Mesendoderm (in vitro differentiated cells): Measurements from ENCODE around the gene HLTF.

Source experiments
- DNase-seq: peaks from one replicate; pipeline ENCODE4 v3.0.0; 2013
- H2AK5ac ChIP-seq: 2 replicates; pipeline ENCODE4 v1.6.1; 2013; ENCODE audit warnings: low read length, inconsistent platforms
- H2BK120ac ChIP-seq: 2 replicates; pipeline ENCODE4 v1.6.1; 2013; ENCODE audit warnings: low read depth, mild to moderate bottlenecking, low read length, moderate library complexity, mixed read lengths
- H2BK15ac ChIP-seq: replicated peaks from 2 replicates; pipeline ENCODE4 v1.6.1; 2013; ENCODE audit warnings: low read depth, mild to moderate bottlenecking, moderate library complexity
- H2BK5ac ChIP-seq: 2 replicates; pipeline ENCODE4 v1.6.1; 2013; ENCODE audit warnings: low read length, inconsistent platforms
- H3K18ac ChIP-seq: 2 replicates; pipeline ENCODE4 v1.6.1; 2013; ENCODE audit warnings: mild to moderate bottlenecking, low read length, mixed read lengths
- H3K23ac ChIP-seq: one replicate; pipeline ENCODE4 v1.6.1; 2013; ENCODE audit warnings: low read length
- H3K27ac ChIP-seq: 2 replicates; pipeline ENCODE4 v1.5.1; 2013; ENCODE audit warnings: low read depth, mild to moderate bottlenecking, inconsistent platforms, low read length, moderate library complexity
- H3K27me3 ChIP-seq: 2 replicates; pipeline ENCODE4 v1.6.1; 2013; ENCODE audit warnings: low read length, control low read depth, mild to moderate bottlenecking, inconsistent platforms; ENCODE audit not compliant: insufficient read depth, poor library complexity
- H3K36me3 ChIP-seq: 2 replicates; pipeline ENCODE4 v1.6.1; 2013; ENCODE audit warnings: low read length, inconsistent platforms; ENCODE audit not compliant: control insufficient read depth, insufficient read depth
- H3K4ac ChIP-seq: one replicate; pipeline ENCODE4 v1.6.1; 2013; ENCODE audit warnings: low read depth, mild to moderate bottlenecking, low read length, moderate library complexity
- H3K4me1 ChIP-seq: 2 replicates; pipeline ENCODE4 v1.6.1; 2013; ENCODE audit warnings: low read depth, low read length, inconsistent platforms; ENCODE audit not compliant: control insufficient read depth
- H3K4me2 ChIP-seq: 2 replicates; pipeline ENCODE4 v1.6.1; 2013; ENCODE audit warnings: low read length
- H3K4me3 ChIP-seq: 2 replicates; pipeline ENCODE4 v1.5.1; 2013; ENCODE audit warnings: mild to moderate bottlenecking, low read length
- H3K56ac ChIP-seq: one replicate; pipeline ENCODE4 v1.6.1; 2013; ENCODE audit warnings: low read length
- H3K79me1 ChIP-seq: 2 replicates; pipeline ENCODE4 v1.6.1; 2013; ENCODE audit warnings: low read length, inconsistent platforms
- H3K79me2 ChIP-seq: 2 replicates; pipeline ENCODE4 v1.6.1; 2013; ENCODE audit warnings: mild to moderate bottlenecking, low read length; ENCODE audit not compliant: control insufficient read depth, insufficient read depth
- H3K9ac ChIP-seq: 2 replicates; pipeline ENCODE4 v1.6.1; 2013; ENCODE audit warnings: low read length, inconsistent platforms
- H4K5ac ChIP-seq: one replicate; pipeline ENCODE4 v1.6.1; 2013; ENCODE audit warnings: low read length
- H4K8ac ChIP-seq: one replicate; pipeline ENCODE4 v1.6.1; 2013; ENCODE audit warnings: low read depth, mild to moderate bottlenecking, control low read depth, low read length, moderate library complexity
- WGBS: extraction: QIAGEN DNeasy Blood & Tissue Kit; methylation state at CpG from one replicate; pipeline ENCODE4 v1.1.7; 2013; ENCODE audit warnings: low lambda C conversion rate, missing lambda C conversion rate; ENCODE audit not compliant: insufficient coverage; ENCODE audit errors: extremely low coverage; 5-methylcytosine and 5-hydroxymethylcytosine counted together

The HLTF gene

GRCh38 chr3:149001727-149002126 is 84.6 kb downstream of the HLTF start:
- Histone ChIP-seq H3K4me2 (no peak overlapping the region), H2BK5ac (no peak overlapping the region), H3K79me1 (no peaks in the 10 kb centered on the region), H3K4ac (no peak overlapping the region), H3K18ac (no peak overlapping the region), H2BK120ac (no peak overlapping the region), H3K27ac (no peak overlapping the region), H3K56ac (no peak overlapping the region), H2BK15ac (no peak overlapping the region), H3K79me2 (no peaks in the 10 kb centered on the region), H3K9ac (no peak overlapping the region), H2AK5ac (no peak overlapping the region), H3K4me3 (no peak overlapping the region), H3K4me1 (peaks cover 6% of the 10 kb centered on the region), H4K5ac (no peak overlapping the region), H3K36me3 (no peaks in the 10 kb centered on the region), H3K27me3 (no peaks in the 10 kb centered on the region), H4K8ac (no peak overlapping the region), H3K23ac (no peak overlapping the region)
- WGBS = no CpG with 5 or more reads among the region's 3 CpGs
- DNase-seq = no peak

DNA sequence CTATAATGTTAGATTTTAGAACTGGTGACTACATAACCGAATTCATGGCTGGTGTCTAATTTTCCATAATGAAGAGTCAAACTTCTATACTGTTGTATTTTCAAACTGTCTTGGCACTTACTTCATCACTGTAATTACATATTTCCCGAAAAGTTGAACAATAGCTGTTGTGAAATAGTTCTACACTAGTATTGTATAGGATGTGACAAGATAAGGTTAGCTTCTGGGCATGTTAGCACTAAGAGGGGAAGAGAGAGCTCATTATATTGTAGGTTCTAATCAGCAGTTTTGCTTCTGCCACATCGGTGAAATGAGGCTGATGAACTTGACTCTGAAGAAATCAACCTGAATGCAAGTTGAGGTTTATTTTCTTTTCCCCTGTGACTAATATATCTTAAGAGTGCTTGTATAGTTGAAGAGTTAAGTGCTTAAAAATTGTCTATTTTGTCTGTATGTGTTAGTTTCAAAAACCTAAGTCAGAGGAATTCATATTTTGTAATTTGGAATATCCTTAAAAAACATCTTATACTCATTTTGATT is 86.1 kb downstream of the HLTF start:
- no peak overlapping the region for H3K23ac ChIP-seq
- no peaks in the 10 kb centered on the region for H3K27me3 ChIP-seq
- H3K79me1 ChIP-seq = no peaks in the 10 kb centered on the region
- no peaks in the 10 kb centered on the region for H3K79me2 ChIP-seq
- H3K4me2 ChIP-seq = no peak overlapping the region
- H2BK15ac ChIP-seq = no peak overlapping the region
- no CpG with 5 or more reads among the region's 3 CpGs for WGBS
- H4K5ac ChIP-seq = no peak overlapping the region
- no peak overlapping the region for H3K56ac ChIP-seq
- no peak overlapping the region for H3K9ac ChIP-seq
- H2AK5ac ChIP-seq = no peak overlapping the region
- no peak overlapping the region for H3K18ac ChIP-seq
- no peaks in the 10 kb centered on the region for H3K36me3 ChIP-seq
- H4K8ac ChIP-seq = no peak overlapping the region
- no peak overlapping the region for H3K4ac ChIP-seq
- no peak overlapping the region for H2BK120ac ChIP-seq
- H2BK5ac ChIP-seq = no peak overlapping the region
- peaks cover 6% of the 10 kb centered on the region for H3K4me1 ChIP-seq
- no peak for DNase-seq
- H3K4me3 ChIP-seq = no peak overlapping the region
- no peak overlapping the region for H3K27ac ChIP-seq

DNA sequence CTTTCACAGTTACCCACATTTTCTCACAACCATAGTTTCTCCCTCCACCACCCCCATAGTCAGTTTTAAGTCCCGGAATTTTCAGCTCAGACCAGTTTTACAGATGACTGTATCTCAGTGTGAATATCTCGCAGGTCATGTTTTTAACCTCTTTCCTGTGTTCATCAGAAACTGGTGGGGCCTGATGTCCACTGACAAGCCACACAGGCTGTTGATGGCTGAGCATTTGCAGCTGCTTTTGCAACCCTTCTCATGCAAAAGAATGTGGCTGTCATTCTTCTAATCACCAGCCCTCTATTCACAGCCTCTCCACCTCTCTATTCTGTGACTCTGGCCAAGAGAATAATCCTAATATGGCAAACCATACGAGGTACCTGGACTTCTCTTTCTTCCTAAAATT is 86.5 kb downstream of the HLTF start:
- H3K79me1 ChIP-seq = no peaks in the 10 kb centered on the region
- H3K27ac ChIP-seq = no peak overlapping the region
- H2BK120ac ChIP-seq = no peak overlapping the region
- H2BK5ac ChIP-seq = no peak overlapping the region
- H3K9ac ChIP-seq = no peak overlapping the region
- H2BK15ac ChIP-seq = no peak overlapping the region
- no peak for DNase-seq
- no peak overlapping the region for H3K4me3 ChIP-seq
- no peak overlapping the region for H3K18ac ChIP-seq
- H2AK5ac ChIP-seq = no peak overlapping the region
- H3K4ac ChIP-seq = no peak overlapping the region
- H3K79me2 ChIP-seq = no peaks in the 10 kb centered on the region
- H3K56ac ChIP-seq = no peak overlapping the region
- no peaks in the 10 kb centered on the region for H3K27me3 ChIP-seq
- H3K23ac ChIP-seq = no peak overlapping the region
- peaks cover 6% of the 10 kb centered on the region for H3K4me1 ChIP-seq
- H4K5ac ChIP-seq = no peak overlapping the region
- no peaks in the 10 kb centered on the region for H3K36me3 ChIP-seq
- no peak overlapping the region for H4K8ac ChIP-seq
- no peak overlapping the region for H3K4me2 ChIP-seq
- WGBS = no CpG with 5 or more reads among the region's 3 CpGs

DNA sequence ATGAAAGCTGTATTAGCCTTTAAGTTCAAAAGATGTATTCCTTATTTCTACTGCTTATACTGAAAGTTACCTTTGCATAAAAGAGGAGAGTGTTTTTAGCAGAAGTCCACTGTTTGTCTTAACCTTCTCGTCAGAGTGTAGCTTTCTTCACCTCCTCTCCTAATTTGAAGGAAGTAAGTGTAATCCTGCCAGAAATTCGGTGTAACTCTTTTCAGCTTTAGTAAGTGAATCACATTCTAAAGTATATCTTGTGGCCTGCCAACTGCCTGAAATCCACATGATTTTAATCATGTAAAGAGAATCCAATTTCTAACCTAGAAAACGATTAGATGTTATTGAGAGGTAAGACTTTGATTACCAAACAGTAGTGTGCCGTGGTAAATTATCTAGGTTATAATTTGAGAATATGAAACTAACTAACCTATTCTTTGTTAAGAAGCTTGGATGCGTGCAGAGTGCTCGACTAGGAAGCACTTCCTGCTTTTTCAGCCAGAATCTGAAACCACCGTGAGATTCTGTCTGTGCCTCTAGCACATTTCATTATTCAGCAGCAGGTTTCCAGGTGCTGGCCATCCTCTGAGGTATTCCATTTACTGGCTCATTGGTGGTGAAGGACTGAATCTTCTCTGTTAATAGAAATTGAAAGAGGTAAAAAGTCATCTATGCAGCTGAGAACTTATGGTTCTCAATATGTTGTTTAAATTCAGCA is 87.5 kb downstream of the HLTF start:
- Histone ChIP-seq H3K79me1 (no peaks in the 10 kb centered on the region), H3K36me3 (no peaks in the 10 kb centered on the region)
- no CpG with 5 or more reads among the region's 7 CpGs for WGBS

DNA sequence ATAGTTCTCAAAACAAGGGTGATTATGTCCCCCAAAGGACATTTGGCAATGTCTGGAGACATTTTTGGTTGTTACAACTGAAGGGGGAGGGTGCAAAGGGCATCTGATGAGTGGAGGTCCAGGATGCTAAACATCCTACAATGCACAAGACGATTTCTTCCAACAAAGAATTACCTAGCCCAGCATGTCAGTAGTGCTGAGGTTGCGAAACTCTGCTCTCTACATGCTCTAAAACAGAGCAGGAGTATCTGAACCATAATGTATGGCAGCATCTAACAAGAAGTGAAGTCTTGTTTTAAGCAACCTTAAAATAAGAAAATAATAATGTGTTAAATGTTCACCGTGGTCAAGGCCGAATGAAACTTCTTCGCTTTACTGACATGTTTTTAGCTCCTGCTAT is 88.0 kb downstream of the HLTF start:
- Histone ChIP-seq H2AK5ac (no peak overlapping the region), H3K9ac (no peak overlapping the region), H3K27me3 (no peaks in the 10 kb centered on the region), H2BK120ac (no peak overlapping the region), H4K5ac (no peak overlapping the region), H4K8ac (no peak overlapping the region), H3K56ac (no peak overlapping the region), H3K23ac (no peak overlapping the region), H3K79me2 (no peaks in the 10 kb centered on the region), H2BK5ac (no peak overlapping the region), H3K4me2 (no peak overlapping the region), H2BK15ac (no peak overlapping the region), H3K27ac (no peak overlapping the region), H3K18ac (no peak overlapping the region), H3K4me1 (no peaks in the 10 kb centered on the region), H3K79me1 (no peaks in the 10 kb centered on the region), H3K4me3 (no peak overlapping the region), H3K4ac (no peak overlapping the region), H3K36me3 (no peaks in the 10 kb centered on the region)
- DNase-seq = no peak
- WGBS = no CpG with 5 or more reads among the region's 5 CpGs

More for the DNA sequence above, 87.5 kb downstream of the HLTF start:
- H3K79me2 ChIP-seq = no peaks in the 10 kb centered on the region
- DNase-seq = no peak
- no peak overlapping the region for H3K4me3 ChIP-seq
- no peak overlapping the region for H4K8ac ChIP-seq
- no peak overlapping the region for H3K4me2 ChIP-seq
- H2BK15ac ChIP-seq = no peak overlapping the region
- no peaks in the 10 kb centered on the region for H3K27me3 ChIP-seq
- H4K5ac ChIP-seq = no peak overlapping the region
- no peak overlapping the region for H3K23ac ChIP-seq
- H2BK5ac ChIP-seq = no peak overlapping the region
- no peak overlapping the region for H2BK120ac ChIP-seq
- H2AK5ac ChIP-seq = no peak overlapping the region
- no peak overlapping the region for H3K4ac ChIP-seq
- peaks cover 4% of the 10 kb centered on the region for H3K4me1 ChIP-seq
- H3K27ac ChIP-seq = no peak overlapping the region
- no peak overlapping the region for H3K56ac ChIP-seq
- no peak overlapping the region for H3K18ac ChIP-seq
- no peak overlapping the region for H3K9ac ChIP-seq

GRCh38 chr3:148997623-148998022 is 88.7 kb downstream of the HLTF start:
- Histone ChIP-seq H3K36me3 (no peaks in the 10 kb centered on the region), H2BK15ac (no peak overlapping the region), H3K27me3 (no peaks in the 10 kb centered on the region), H2BK120ac (no peak overlapping the region), H3K56ac (no peak overlapping the region), H4K8ac (no peak overlapping the region), H3K4me3 (no peak overlapping the region), H3K4me1 (no peaks in the 10 kb centered on the region), H4K5ac (no peak overlapping the region), H2AK5ac (no peak overlapping the region), H3K23ac (no peak overlapping the region), H3K79me1 (no peaks in the 10 kb centered on the region), H3K4ac (no peak overlapping the region), H3K79me2 (no peaks in the 10 kb centered on the region), H3K4me2 (no peak overlapping the region), H3K27ac (no peak overlapping the region), H3K9ac (no peak overlapping the region), H3K18ac (no peak overlapping the region), H2BK5ac (no peak overlapping the region)
- WGBS = no CpG with 5 or more reads among the region's 1 CpG
- DNase-seq = no peak
